Heart right ventricle (tissue), 16 donors: ENCODE measurements around the gene PCDHB11. TPM values are rescaled to one million over a fixed set of nuclear protein-coding genes. Genes with fewer than 3 reads are reported as not detected.
"Not testable (repeated sequence)": the region's sequence is repeated elsewhere in the genome, so short reads cannot be mapped to it uniquely, and the experiment has no call there.

Source experiments
- ATAC-seq, 8 donors: fragments of 200-7000 bp; cut with Tn5 transposase; one replicate each; pipeline ENCODE4 v1.9.1; 2020; ENCODE audit warnings: mild to moderate bottlenecking in 8 of 8, moderate library complexity in 8 of 8, moderate number of reproducible peaks in 1 of 8
- DNase-seq, 2 donors: peaks; one replicate each; pipeline ENCODE4 v3.0.0-alpha.2; 2020
- H3K27ac ChIP-seq, 10 donors: fragments of 200-600 bp; sonication (generic) in 2 of 10; one replicate each; pipeline versions ENCODE4 v1.5.0 to v1.8.0; 2020 to 2022; ENCODE audit warnings: mild to moderate bottlenecking in 3 of 10
- H3K27me3 ChIP-seq, 7 donors: fragments of 200-600 bp; one replicate each; pipeline ENCODE4 v1.8.0; 2021 to 2022; ENCODE audit warnings: mild to moderate bottlenecking in 2 of 7
- H3K36me3 ChIP-seq, 9 donors: fragments of 200-600 bp; sonication (generic) in 1 of 9; one replicate each; pipeline versions ENCODE4 v1.5.0 to v1.8.0; 2020 to 2022; ENCODE audit warnings: mild to moderate bottlenecking in 2 of 9
- H3K4me1 ChIP-seq, 9 donors: fragments of 200-600 bp; sonication (generic) in 1 of 9; one replicate each; pipeline versions ENCODE4 v1.5.0 to v1.8.0; 2020 to 2022; ENCODE audit warnings: mild to moderate bottlenecking in 4 of 9
- H3K4me3 ChIP-seq, 10 donors: fragments of 200-600 bp; sonication (generic) in 2 of 10; one replicate each; pipeline versions ENCODE4 v1.5.0 to v1.8.0; 2020 to 2022; ENCODE audit warnings: mild to moderate bottlenecking in 7 of 10, moderate library complexity in 2 of 10
- H3K9me3 ChIP-seq, 11 donors: fragments of 200-600 bp in 10 of 11; sonication (generic) in 2 of 11; one replicate each; pipeline versions ENCODE4 v1.5.0 to v1.8.0; 2013 to 2022; ENCODE audit warnings: mild to moderate bottlenecking in 2 of 11, control low read depth in 1 of 11, moderate library complexity in 1 of 11
- WGBS, 2 donors: extraction: QIAGEN DNeasy Blood & Tissue Kit; methylation state at CpG; one replicate each; pipeline ENCODE4 v1.1.7; 2013; ENCODE audit warnings: inconsistent platforms in 1 of 2; 5-methylcytosine and 5-hydroxymethylcytosine counted together
- intact Hi-C, 10 donors: fragments of 100-400 bp; cut with DNase I; formaldehyde crosslinking; loops; one replicate each; pipeline versions ENCODE4 v1.11.1 to v1.14.2; 2022
- long read RNA-seq, 3 donors: library from polyadenylated mRNA; unstranded; transcript quantifications; one replicate each; pipeline ENCODE4 v2.0.0, GENCODE V29; 2020 to 2021
- polyA plus RNA-seq, 2 donors: library from polyadenylated mRNA; stranded (reverse); fragments of 200-250 nt; gene quantifications; one replicate each; pipeline ENCODE4 v1.2.3, GENCODE V29; 2013
- total RNA-seq, 10 donors: library from RNA; stranded (reverse); fragmentation: NEBNext Ultra II Directional in 3 of 10; extraction: Animal tissue kit (Norgen Biotek cat#: 25700) in 3 of 10; gene quantifications; one replicate each; pipeline versions ENCODE4 v1.2.1 to v1.2.4, GENCODE V29; 2021 to 2023
- TF ChIP-seq, protein P1 (sequence below), 9 donors: fragments of 200-600 bp; sonication (generic) in 2 of 9; IDR thresholded peaks; one replicate each; pipeline versions ENCODE4 v1.5.0 to v1.8.0; 2021 to 2022; ENCODE audit warnings: antibody characterized with exemption in 9 of 9, mild to moderate bottlenecking in 5 of 9, moderate library complexity in 1 of 9
- donor health status: Arrhythmogenic right ventricular cardiomyopathy.
- donor health status: ischemic (EF 13 %, LVEDD 7.1; RV severe dilation, severe dysfunction).
- donor health status: healthy with polysubstance abuse.
- donor health status: DM: no; HTN: yes; CAD: no.
- donor health status: DM: no; HTN: no; CAD: no.
- donor health status: ischemic (EF 25% LVEDD 6.9; RV normal size, moderate dysfunction).
- donor health status: ischemic (EF 25% LVEDD 5.7; RV mildly dilated, moderate dysfunction).
- donor health status: healthy.
- donor health status: DM: yes; HTN: yes; CAD: no.
- donor health status: Ischemic cardiomyopathy.
- donor health status: ischemic (EF 35%, LVEDD 5.7; RV mildly dilated, moderate dysfunction).
- donor health status: nonischemic (EF 11% LVEDD 7.7; RV severe dilation, severe dysfunction).
- donor health status: DM: yes; HTN: yes; CAD: no.
- donor health status: PGD.
- donor health status: ischemic (EF 29% LVEDD 5.4; RV normal size, mild dysfunction).
- donor health status: nonischemic (EF 23%, LVEDD 6.1; RV moderate dilation, normal function).

PCDHB11 gene
- total RNA-seq, result 1 to 10 TPM in 7 of 10 donors, under 1 TPM in 3; 0.64 to 2.8 (median 1.4) TPM
- polyA plus RNA-seq, result under 1 TPM; 0.26 to 0.37 TPM
- long read RNA-seq, donor 1, result 0 reads
- long read RNA-seq, donor 2, result 0 reads
- long read RNA-seq, donor 3, result 0 reads

DNA sequence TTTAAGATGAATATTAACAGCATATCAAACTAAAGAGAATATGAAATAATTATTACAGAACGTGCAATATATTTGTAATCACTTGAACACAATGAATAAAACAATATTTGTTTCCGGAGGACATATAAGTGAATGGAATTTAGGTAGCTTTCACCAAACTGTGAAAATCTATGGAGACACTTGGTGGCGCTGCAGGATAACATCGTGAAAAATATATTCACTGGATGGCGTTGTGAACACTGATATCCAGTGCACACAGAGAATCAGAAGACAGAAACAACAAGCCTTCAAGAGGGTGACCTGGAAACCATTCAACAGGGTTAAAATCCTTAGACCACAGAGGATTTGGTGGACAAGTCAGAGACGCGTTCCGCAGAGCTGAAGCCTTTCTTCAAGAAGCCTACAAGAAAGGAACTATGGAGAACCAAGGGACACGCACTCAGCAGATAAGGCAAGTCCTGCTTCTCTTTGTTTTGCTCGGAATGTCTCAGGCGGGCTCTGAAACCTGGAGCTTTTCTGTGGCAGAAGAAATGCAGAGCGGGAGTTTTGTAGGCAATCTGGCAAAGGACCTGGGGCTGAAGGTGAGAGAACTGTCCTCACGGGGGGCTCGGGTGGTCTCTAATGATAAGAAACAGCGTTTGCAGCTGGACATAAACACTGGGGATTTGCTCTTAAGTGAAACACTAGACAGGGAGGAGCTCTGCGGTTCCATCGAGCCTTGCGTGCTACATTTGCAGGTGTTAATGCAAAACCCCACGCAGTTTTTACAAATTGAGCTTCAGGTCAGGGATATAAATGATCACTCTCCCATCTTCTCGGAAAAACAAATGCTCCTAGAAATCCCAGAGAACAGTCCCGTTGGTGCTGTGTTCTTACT is at the start of gene PCDHB11:
Gene PCDHB11 (plus strand): TSS at position 269 of the 877 bp plus-strand sequence. CDS start 148 bp downstream, at position 417.
- Histone ChIP-seq H3K27ac (no peak within 1 kb of the TSS), H3K4me3 (peak within 1 kb of the TSS in 6 of 10 donors; percentile 1 to 20 (median 15)), H3K9me3 (peaks cover 0 to 98% (median 56%) of the 10 kb centered on the region in 11 donors), H3K27me3 (peaks cover 0 to 20% (median 9%) of the 10 kb centered on the region in 7 donors), H3K36me3 (peaks cover 0 to 18% (median 0%) of the 10 kb centered on the region in 9 donors), H3K4me1 (no peaks in the 10 kb centered on the region)
- DNase-seq (no peak), ATAC-seq (no peak)
- WGBS, 2 donors, result 32 to 33% methylated on average over 21 of the region's 21 CpGs
- TF ChIP-seq, protein P1, sequence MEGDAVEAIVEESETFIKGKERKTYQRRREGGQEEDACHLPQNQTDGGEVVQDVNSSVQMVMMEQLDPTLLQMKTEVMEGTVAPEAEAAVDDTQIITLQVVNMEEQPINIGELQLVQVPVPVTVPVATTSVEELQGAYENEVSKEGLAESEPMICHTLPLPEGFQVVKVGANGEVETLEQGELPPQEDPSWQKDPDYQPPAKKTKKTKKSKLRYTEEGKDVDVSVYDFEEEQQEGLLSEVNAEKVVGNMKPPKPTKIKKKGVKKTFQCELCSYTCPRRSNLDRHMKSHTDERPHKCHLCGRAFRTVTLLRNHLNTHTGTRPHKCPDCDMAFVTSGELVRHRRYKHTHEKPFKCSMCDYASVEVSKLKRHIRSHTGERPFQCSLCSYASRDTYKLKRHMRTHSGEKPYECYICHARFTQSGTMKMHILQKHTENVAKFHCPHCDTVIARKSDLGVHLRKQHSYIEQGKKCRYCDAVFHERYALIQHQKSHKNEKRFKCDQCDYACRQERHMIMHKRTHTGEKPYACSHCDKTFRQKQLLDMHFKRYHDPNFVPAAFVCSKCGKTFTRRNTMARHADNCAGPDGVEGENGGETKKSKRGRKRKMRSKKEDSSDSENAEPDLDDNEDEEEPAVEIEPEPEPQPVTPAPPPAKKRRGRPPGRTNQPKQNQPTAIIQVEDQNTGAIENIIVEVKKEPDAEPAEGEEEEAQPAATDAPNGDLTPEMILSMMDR (IDR thresholded peaks at IDR 0.05), result peak in 4 of 9 donors; percentile 4 to 19 (median 18)
- intact Hi-C loops, result loop anchor here in 1 of 10 donors (10.0 kb wide), 1 partner anchor 125 kb away; the partner anchor contains the start of gene TAF7

DNA sequence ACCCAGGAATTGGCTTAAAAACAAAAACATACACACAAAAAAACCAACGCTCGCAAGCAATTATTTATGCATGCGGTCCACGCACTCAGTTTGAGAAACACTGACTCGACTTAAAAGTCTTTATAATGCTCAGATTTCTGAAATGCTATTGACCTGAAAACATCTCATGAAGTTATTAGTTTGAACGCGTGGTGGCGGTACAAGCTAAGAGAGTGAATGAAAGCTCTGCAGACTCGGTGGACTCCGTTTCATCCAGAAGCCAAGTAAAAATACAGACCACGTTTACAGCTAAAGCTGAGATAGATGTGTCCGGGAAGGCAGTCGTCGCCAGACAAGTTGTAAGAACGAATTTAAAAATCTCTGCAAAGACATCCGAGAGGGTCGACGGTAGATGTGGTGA is 49.6 kb upstream of the PCDHB11 start, which contains the start of gene PCDHB6:
Gene PCDHB6 (plus strand): TSS at position 246 of the 400 bp plus-strand sequence. CDS start 201 bp downstream, outside the sequence.
- ATAC-seq (no peak), DNase-seq (no peak)
- Histone ChIP-seq H3K27ac (no peak within 1 kb of the TSS), H3K36me3 (no peaks in the 10 kb centered on the region), H3K4me1 (no peaks in the 10 kb centered on the region), H3K27me3 (peaks cover 0 to 27% (median 19%) of the 10 kb centered on the region in 7 donors), H3K4me3 (peak within 1 kb of the TSS in 6 of 10 donors; percentile 6 to 38 (median 24)), H3K9me3 (peaks cover 0 to 96% (median 24%) of the 10 kb centered on the region in 11 donors)
- TF ChIP-seq, protein P1 (IDR thresholded peaks at IDR 0.05), result peak in 5 of 9 donors; percentile 6 to 38 (median 28)
- 11 to 13% methylated on average over 18 of the region's 18 CpGs for WGBS, 2 donors
- intact Hi-C loops, result no loop called here

DNA sequence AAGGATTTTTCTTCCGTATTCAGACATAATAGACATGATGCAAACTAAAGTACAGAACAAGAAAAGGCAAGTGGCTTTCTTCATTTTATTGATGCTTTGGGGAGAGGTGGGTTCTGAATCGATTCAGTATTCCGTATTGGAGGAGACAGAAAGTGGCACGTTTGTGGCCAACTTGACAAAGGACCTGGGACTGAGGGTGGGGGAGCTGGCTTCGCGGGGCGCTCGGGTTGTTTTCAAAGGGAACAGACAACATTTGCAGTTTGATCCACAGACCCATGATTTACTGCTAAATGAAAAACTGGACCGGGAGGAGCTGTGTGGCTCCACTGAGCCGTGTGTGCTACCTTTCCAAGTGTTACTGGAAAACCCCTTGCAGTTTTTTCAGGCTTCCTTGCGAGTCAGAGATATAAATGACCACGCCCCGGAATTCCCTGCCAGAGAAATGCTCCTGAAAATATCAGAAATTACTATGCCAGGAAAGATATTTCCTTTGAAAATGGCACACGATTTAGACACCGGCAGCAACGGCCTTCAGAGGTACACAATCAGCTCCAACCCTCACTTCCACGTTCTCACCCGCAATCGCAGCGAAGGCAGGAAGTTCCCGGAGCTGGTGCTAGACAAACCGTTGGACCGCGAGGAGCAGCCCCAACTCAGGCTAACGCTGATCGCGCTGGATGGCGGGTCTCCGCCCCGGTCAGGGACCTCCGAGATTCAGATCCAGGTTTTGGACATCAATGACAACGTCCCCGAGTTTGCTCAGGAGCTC is 49.0 kb upstream of the PCDHB11 start:
- TF ChIP-seq, protein P1 (IDR thresholded peaks at IDR 0.05), result no peak
- H3K9me3 ChIP-seq, result peaks cover 0 to 96% (median 24%) of the 10 kb centered on the region in 11 donors
- H3K27me3 ChIP-seq, result peaks cover 0 to 32% (median 19%) of the 10 kb centered on the region in 7 donors
- intact Hi-C loops, result no loop called here
- H3K27ac ChIP-seq, result no peak overlapping the region
- peak overlapping the region in 6 of 10 donors; percentile 6 to 38 (median 24) for H3K4me3 ChIP-seq
- H3K36me3 ChIP-seq, result no peaks in the 10 kb centered on the region
- no peak for DNase-seq
- 35 to 37% methylated on average over 33 of the region's 33 CpGs for WGBS, 2 donors
- ATAC-seq, result no peak
- H3K4me1 ChIP-seq, result no peaks in the 10 kb centered on the region

DNA sequence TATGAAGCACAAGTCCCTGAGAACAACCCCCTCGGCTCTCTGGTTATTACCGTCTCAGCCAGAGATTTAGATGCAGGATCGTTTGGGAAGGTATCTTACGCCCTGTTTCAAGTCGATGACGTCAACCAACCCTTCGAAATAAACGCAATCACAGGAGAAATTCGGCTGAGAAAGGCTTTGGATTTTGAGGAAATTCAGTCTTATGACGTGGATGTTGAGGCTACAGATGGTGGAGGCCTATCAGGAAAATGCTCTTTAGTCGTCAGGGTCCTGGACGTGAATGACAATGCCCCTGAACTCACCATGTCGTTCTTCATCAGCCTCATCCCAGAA is 48.5 kb upstream of the PCDHB11 start:
- DNase-seq, result no peak
- H3K36me3 ChIP-seq, result no peaks in the 10 kb centered on the region
- intact Hi-C loops, result no loop called here
- ATAC-seq, result no peak
- WGBS, 2 donors, result 30 to 31% methylated on average over 13 of the region's 13 CpGs
- no peak overlapping the region for H3K27ac ChIP-seq
- H3K4me1 ChIP-seq, result no peaks in the 10 kb centered on the region
- H3K9me3 ChIP-seq, result peaks cover 0 to 96% (median 27%) of the 10 kb centered on the region in 11 donors
- TF ChIP-seq, protein P1 (IDR thresholded peaks at IDR 0.05), result no peak
- H3K4me3 ChIP-seq, result peak overlapping the region in 1 of 10 donors; percentile 29
- peaks cover 0 to 33% (median 19%) of the 10 kb centered on the region in 7 donors for H3K27me3 ChIP-seq

DNA sequence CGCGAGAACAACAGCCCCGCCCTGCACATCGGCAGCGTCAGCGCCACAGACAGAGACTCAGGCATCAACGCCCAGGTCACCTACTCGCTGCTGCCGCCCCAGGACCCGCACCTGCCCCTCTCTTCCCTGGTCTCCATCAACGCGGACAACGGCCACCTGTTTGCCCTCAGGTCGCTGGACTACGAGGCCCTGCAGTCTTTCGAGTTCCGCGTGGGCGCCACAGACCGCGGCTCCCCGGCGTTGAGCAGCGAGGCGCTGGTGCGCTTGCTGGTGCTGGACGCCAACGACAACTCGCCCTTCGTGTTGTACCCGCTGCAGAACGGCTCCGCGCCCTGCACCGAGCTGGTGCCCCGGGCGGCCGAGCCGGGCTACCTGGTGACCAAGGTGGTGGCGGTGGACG is 47.8 kb upstream of the PCDHB11 start:
- H3K36me3 ChIP-seq, ATAC-seq, H3K4me3 ChIP-seq, H3K4me1 ChIP-seq, H3K27ac ChIP-seq, DNase-seq, intact Hi-C loops: not testable (repeated sequence)
- peaks cover 0 to 97% (median 28%) of the 10 kb centered on the region in 11 donors for H3K9me3 ChIP-seq
- WGBS, 2 donors, result 31 to 32% methylated on average over 38 to 39 of the region's 41 CpGs
- peaks cover 0 to 40% (median 23%) of the 10 kb centered on the region in 7 donors for H3K27me3 ChIP-seq

DNA sequence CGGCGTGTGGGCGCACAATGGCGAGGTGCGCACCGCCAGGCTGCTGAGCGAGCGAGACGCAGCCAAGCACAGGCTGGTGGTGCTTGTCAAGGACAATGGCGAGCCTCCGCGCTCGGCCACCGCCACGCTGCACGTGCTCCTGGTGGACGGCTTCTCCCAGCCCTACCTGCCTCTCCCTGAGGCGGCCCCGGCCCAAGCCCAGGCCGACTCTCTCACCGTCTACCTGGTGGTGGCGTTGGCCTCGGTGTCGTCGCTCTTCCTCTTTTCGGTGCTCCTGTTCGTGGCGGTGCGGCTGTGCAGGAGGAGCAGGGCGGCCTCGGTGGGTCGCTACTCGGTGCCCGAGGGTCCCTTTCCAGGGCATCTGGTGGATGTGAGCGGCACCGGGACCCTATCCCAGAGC is 47.3 kb upstream of the PCDHB11 start:
- 24 to 25% methylated on average over 35 to 36 of the region's 36 CpGs for WGBS, 2 donors
- H3K9me3 ChIP-seq, result peaks cover 0 to 97% (median 28%) of the 10 kb centered on the region in 11 donors
- H3K27ac ChIP-seq, intact Hi-C loops, H3K36me3 ChIP-seq, H3K4me3 ChIP-seq, H3K4me1 ChIP-seq, ATAC-seq, DNase-seq: not testable (repeated sequence)
- H3K27me3 ChIP-seq, result peaks cover 0 to 45% (median 27%) of the 10 kb centered on the region in 7 donors
